NCI-H1436 treated with DMSO at 0.1 percent for 48 hours (cell line): ENCODE measurements around the gene CSAD.

Experiments used
- DNase-seq: peaks from one replicate; lab custom pipeline; 2025; lab: John Stamatoyannopoulos, UW

The CSAD gene, protein sequence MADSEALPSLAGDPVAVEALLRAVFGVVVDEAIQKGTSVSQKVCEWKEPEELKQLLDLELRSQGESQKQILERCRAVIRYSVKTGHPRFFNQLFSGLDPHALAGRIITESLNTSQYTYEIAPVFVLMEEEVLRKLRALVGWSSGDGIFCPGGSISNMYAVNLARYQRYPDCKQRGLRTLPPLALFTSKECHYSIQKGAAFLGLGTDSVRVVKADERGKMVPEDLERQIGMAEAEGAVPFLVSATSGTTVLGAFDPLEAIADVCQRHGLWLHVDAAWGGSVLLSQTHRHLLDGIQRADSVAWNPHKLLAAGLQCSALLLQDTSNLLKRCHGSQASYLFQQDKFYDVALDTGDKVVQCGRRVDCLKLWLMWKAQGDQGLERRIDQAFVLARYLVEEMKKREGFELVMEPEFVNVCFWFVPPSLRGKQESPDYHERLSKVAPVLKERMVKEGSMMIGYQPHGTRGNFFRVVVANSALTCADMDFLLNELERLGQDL

DNA sequence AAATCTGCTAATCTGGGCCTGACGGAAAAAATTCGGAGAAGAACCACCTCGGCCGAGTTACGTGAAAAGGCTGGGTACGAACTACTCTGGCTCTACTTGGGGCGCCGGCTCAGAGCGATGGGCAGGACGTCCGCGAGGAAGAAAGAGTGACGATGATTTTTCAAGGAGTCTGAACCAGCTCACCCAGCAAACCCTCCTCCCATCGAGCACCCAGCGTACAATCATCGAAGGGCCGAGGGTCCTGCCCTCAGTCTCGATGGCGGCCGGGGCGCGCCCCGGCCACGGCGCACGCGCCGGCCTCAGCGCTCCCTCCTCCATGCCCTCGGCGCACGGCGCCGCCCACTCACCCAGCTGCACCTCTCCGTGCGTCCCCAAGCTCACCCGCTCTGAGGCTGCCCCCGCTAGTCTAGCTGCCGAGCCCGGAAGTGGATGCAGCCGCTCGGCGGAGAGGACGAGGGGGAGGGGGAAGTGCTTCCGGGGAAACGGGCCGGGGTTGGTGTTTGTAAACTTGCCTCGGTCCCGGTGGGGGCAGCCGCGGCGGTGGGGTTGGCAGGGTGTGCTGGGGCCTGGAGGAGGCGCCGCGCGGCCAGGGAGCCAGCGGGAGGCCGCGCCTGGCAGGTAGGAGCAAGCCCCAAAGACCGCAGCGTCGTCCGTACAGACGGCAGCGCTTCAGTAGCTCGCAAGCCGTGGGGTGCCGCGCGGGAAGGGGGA is at the start of gene CSAD, which contains the start of gene ZNF740:
CSAD (minus strand) TSS at position 706 of the 711 bp plus-strand sequence. CDS start 7,455 bp downstream, outside the sequence.
ZNF740 (plus strand) TSS at position 503 of the 711 bp plus-strand sequence. CDS start 1,262 bp downstream, outside the sequence.
- peak; percentile 53 for DNase-seq

DNA sequence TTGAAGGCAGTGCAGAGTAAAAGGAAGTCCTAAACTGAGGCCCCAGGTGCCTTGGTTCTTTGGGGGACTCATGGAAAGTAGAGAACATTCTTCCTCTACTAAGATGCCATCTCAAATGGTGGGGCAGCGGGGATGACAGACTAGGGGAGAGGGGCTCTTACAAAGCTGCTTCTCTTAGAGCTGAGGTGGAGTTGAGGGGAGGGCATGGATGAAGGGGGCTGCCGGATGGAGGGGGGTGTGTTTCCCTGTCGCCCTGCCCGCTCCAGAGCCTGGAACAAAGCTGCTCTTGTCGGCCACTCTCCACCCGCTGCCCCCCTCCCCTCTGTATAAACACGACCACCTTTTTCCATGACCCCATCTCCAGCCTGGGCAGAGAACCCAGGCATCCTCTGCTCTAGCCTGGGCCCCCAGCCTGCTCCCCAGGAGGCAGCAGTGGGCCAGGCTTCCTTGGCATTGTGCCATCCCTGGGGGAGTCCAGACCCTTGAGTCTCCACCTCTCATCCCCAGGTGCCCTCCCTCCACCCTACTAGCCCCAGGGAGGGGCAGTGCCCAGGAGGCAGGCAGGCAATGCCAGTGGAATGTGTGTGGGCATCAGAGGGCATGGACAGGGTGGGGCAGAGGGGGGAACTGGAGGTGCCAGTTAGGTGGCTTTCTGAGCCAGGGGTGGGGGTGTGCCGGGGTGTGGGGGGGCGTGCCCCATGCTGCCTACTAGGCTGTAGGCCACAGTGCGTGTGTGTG is 49.6 kb upstream of the CSAD start:
- DNase-seq: no peak

DNA sequence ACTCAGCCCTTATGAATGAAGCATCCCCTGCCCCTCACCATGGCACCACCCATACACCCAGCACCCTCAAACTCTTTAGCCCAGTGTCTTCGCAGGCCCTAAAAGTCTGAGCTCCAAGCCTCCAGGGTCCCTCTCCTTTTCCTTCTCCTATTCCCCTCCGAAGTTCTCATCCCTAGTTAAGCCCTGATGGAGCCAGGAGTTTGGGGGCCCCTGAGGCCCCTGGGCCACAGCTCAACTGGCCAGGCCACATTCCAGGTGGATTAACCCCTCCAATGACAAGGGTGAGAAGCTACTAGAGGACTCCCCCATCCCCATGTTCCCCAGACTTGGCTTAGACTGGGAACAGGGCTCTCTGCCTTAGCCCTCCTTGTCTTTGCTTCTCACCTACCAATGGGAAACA is 48.7 kb upstream of the CSAD start:
- DNase-seq: no peak

DNA sequence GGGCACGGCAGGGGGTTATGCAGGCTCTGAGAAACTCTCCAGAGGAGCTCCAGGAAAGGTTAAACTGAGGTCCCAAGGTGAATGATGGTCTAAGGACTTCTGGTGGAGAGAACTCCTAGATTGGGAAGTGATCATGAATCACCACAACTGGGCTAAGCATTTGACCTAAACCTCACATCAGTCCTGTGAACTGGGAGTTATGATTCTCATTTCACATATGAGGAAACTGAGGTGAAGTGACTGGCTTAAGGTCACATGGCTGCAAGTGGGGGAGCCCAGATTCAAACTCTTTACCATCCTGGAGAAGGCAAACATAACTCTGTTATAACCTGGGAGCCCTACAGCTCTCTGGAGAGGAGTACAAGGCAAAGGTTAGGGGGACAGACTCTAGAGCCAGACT is 47.1 kb upstream of the CSAD start:
- DNase-seq: no peak

DNA sequence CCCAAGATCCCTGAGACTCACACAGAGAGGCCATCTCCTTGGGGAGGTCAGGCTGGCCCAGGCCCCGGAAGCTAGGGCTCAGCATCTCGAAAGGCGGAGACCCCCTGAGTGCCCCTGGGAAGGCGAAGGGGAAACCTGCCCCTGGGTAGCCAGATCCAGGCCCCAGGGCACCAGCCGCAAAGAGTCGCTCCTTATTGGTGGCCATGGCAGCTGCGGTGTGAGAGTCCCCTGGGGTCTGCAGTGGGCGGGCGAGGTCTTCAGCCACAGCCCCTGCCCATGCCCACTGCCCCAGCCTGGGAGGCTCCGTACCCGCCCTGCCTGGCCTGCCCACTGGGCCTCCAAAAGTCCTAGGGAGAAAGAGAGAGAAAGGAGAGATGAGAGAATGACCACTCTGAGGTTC is 46.6 kb upstream of the CSAD start:
- no peak for DNase-seq

DNA sequence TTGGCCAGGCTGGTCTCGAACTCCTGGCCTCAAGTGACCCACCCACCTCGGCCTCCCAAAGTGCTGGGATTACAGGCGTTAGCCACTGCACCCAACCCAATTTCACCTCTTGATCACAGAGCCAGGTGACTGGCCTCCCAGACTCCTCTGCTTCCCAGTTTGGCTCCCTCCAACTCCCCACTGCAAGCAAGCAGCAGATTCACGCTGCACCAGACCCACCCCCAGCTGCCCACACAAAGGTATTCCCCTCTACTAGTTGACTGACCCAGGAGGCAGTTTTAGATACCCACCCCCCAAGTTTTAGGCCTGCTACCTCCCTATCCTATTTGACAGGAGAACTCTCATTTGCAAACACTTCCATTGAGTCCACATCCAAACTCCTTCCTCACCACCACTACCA is 46.1 kb upstream of the CSAD start:
- DNase-seq: no peak

DNA sequence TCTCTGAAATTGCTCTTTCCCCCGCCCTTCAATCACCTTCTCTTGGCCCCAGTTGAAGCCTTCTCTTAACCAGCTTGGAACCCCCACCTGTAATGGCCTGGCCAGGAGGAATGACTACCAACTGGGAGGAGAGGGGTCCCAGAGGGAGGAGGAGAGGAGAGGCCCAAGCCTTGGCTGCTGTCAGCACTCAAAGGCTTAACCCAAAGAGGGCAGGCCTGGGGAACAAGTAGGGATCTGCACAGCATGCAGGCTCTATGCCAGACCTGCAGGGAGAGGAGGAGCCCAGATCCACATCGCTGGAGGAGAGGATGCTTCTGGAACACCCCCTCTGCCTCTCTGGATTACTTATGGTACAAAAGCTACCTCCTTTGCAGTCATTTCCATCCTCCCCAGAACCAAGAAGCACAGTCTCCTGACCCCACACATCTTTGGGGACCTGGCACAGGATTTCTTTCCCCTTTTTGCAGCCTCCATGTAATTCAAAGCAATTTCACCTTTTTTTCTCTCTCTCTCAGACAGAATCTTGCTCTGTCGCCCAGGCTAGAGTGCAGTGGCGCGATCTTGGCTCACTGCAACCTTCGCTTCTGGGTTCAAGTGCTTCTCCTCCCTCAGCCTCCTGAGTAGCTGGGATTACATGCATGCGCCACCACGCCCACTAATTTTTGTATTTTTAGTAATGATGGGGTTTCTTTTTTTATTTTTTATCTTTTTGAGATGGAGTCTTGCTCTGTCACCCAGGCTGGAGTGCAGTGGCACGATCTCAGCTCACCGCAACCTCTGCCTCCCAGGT is 45.1 kb upstream of the CSAD start:
- DNase-seq: no peak

DNA sequence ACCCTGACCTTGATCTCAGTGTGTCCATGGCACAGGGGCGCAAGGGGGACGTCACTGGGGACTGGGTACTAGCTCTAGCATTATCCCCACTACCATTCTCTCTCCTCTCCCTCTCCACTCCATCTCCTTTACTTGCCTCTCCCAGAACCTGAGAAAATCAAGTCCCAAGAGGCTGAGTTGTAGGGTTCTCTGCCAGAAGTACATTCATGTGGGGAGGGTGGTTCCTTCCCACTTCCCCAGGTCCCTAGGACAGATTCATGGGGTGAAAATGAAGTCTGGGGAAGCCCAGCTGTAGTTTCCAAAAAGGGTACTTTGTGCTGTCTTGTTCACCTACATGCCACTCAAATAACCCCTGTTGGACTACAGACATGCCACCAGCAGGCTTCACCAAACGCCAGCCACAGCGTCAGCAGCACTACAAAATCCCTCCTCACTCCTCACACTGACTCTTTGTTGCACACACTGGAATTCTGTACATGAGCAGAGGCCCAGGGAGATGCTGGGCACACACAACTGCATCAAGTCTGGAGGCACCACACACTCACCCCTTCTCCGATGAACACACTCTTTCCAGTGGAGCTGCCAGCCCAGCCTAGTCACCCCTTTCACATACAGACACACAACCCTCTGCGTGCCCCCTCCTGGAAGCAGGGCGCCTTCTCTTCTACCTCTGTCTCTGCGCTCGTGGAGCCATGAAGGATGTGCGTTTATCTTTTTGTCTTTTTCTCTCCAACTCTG is 44.3 kb upstream of the CSAD start:
- no peak for DNase-seq

DNA sequence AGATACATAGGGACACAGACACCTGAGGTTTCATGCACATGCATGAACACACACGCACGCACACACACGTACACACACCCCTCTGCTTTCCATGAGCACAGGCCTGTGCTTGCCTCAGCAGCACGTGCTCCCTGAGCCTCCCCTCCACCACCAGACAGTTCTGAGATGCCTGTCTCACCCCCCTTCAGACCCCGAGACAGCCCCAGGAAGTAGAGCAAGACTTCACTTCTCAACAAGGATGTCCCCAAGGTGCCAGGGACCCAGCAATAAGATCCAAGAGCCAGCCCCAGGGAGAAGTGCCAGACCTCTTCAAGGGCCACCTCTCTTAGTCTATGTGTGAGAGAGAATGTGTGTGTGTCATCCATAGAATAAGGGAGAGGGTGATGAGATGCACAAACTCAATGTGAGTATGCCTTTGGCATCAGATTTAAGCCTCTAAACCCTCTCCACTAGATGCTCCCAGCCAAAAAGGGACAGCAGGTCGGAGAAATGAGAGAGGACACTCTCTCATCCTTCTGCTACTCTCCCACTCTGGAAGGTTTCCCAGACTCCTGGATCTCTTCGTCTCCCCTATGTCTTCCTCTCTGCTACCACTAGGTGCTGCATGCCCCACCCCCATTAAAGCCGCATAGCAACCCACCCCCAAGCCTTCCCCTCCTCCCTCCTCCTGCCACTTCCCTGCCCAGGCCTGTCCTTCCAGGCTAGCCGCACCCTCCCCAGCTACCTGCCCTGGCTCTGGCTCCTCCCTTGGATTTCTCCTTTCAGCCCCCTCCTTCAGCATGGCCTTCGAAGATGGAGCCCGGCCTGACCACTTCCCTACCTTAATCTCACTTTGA is 43.6 kb upstream of the CSAD start:
- DNase-seq: no peak

DNA sequence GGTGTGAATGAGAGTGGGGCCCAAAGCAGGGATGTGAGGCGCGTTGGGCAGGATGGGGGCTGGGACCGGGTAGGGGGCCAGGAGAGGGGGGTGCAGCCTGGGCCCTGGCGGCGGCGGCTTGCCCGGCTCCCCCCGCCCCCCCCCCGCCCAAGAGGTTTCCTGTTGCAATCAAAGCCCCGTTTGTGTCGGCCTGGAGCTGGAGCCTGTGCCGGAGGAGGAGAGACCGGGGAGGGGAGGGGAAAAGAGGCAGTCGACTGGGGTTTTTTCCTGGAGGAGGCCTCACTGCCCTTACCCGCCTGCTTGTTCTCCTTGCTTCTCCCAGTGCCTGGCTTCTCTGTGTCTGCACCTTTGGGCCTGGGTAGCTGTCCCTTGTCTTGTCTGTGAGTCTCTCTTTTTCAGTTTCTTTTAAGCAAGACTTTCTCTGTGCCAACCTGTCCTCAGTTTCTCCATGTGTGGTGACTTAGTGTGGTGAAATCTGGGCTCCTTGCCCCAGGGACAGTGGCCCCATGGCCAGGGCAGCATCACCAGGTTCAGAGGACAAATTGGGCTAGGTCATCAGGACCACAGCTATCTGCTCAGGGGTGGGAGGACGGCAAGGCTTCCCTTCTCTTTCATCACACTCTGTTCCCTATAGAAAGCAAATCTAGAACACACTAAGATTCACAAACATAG is 42.8 kb upstream of the CSAD start:
- DNase-seq: no peak

DNA sequence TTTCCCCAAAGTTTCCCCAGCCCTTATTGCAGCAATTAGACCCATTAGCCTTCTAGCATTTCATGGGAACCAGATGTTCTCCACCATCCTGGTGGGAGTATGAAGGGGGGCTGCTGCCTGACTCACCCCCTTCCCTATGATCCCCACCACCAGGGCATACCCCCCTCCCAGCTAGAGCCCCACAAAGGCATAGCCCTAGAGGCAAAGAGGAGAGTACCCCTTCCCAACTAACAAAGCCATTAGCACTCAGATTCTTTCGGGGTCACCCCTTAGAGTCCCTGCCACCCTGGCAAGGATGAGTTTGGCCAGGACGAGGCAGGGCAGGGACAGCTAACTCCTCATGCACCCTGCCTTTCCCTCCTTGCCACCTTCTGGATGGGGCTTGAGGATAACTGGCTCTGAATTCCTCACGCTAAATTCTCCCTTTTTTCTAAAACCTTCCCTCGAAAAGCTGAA is 42.1 kb upstream of the CSAD start:
- DNase-seq: no peak

DNA sequence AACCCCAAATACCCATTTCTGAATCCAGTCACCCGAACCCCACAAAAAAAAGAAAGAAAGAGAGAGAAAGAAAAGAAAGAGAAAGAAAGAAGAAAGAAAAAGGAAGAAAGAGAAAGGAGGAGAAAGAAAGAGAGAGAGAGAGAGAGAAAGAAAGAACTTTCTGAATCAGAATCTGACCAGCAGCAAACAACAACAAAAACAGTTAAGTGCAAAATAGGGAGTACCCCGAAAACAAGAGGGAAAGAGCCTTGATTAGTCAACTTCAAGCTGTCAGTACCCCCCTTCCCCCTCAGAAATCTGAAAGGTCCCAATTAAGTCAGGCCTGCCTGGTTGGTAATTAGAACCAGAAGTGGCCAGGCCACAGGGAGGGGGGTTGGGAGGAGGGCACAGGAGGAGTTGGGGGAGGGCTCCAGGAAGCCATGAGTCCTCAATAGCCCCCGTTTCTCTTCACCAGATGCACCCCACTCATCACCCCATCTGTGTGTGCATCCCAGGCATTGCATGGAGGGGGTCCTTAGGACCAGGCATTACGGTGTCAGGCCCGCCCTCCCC is 41.5 kb upstream of the CSAD start:
- DNase-seq: no peak

DNA sequence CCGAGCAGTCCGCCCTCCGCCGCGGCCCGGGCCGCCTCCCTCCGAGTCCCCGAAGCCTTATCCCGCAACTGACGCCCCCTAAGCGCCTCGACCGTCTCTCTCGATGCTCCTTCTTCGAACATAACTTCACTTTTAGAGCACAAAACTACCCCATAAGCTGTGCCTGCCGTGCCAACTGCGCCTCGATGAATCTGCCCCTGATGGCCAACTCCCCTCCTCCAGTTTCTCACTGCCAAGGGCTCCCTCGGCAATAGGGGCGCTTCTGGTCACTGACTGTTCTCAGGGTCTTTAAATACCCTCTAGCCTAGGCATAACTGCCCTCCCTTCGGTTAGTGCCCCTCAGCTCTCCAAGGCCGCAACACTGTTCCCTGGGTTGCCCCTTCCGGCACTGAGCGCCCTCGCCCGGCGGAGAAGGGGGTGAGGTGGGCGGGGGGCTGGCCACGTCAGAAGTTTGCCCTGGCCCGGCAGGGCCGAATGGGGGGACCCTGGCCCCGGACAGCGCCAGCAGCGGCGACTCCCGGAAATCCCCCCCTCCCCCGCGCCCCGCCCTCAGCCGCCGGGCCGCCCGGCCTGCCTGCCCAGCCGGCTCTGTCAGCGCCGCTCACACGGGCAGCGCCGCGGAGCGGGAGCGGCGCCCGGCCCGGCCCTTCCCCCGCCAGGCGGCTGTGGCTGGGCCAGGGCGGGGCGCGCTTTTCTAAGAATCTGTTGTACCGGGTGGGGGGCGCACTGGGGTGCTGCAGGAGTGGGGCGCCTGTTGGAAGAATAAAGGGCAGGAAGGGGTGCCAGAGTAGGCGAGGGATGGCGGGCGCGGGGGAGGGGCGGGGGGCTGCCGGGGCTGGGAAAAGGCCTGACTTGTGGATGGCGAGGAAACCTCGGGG is 40.7 kb upstream of the CSAD start:
- no peak for DNase-seq

DNA sequence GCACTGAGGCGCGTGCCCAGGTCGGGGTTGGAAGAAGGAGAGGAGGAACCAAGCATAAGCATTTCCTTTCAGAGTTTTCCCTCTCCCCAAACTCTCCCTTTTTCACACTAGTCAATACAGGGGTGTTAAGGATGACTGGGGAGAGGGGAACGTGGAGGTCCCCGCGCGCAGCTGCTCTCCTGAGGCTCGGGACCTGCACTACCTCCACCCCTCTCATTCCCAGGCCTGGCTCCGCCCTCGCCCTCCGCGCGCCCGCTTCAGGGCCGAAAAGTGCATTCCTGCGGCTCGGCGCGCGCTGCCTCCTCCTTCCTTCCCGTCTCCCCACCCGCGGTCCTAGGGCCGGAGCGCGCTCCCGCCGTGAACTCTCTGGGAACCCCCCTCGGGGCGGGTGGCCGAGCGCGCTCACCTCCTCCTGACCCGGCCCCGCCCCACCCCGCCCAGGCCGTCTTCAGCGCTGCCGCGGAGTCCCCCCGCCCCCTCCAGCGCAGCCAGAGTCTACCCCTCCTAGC is 40.0 kb upstream of the CSAD start:
- DNase-seq: no peak

DNA sequence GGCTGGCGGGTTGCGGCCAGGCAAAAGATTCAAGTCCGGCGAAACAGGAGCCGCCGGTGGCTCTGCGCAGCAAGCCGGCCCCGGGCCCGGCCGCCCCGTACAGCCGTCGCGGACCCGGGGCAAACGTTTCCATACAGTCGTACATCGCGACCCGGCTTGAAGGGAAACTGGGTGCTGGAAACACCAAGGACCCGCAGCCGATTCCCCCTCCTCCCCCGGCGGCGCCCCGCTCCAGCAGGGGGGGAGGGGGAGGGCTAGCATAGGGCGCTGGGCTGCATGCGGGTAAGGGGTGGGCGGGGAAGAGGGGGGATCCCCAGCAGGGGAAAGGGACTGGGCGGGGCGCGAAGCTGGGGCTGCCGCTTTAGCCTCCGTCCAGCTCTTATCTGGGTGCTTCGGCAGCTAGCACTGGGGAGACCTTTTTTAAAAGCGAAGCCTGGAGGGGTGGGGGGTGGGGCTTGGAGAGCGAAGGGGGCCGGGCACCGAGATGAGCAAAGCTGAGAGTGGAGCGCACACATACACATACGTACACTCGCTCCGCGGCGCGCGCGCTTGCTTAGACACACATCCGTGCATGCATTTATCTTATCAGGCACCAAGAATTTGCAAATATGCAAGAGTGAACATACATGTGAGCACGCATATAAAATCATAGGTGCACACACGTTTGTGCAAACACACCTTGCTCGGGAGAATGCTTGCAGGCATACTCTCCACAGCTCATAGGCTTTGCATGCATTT is 39.4 kb upstream of the CSAD start:
- no peak for DNase-seq

DNA sequence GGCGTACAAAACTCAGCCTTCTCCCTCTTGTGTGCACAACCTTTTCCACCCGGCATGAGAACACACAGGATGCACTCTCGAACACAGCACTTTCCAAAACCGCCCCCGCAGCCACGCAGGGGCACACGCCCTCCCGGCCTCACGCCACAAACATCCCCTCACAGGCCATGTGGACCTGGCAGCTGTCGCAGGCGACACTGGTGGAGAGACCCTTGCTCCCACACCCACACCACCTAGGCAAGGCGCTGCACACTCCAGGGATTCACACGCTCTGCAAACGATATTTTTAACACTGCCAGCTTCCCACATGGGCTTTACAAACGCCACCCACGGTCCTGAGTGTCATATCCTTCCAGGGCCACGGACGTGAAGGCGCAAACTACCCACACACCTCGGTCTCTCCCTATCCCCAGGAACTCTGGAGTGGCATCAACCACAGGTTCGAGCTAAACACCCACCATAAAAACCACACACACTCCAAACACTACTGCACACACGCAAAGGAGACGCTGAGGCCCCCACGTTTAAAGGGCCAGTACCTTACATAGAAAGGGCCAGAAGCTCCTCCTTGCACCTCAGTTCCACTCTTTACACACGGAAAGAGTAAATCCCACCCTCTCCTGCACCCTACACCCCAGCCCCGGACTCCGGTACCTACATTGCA is 38.7 kb upstream of the CSAD start:
- no peak for DNase-seq
